ENCODE data around the gene PI4K2A.

GRCh38 chr10:97593421-97593820 is 47.0 kb upstream of the PI4K2A start:
- TF ChIP-seq POLR2A (IDR thresholded peaks at IDR 0.05) (no peak), CTCF (IDR thresholded peaks at IDR 0.05) (no peak)

Data from gastroesophageal sphincter (tissue), 3 donors.